ENCODE results near the gene NDUFA6. TPM values are rescaled to one million over a fixed set of nuclear protein-coding genes. Genes with fewer than 3 reads are reported as not detected.

Gene NDUFA6
- total and polyA plus RNA-seq, 2 of the 13 experiments (the other 11 are each of a cell fraction or from before 2014, with no cell fraction given), result 68.5 to 87.8 TPM

- no peak for TF ChIP-seq ZBTB44 (CRISPR knock-in tag; IDR thresholded peaks at IDR 0.05)
- peak; percentile 87; the same call in 1 of the 2 replicates for TF ChIP-seq ZNF430 (CRISPR knock-in tag; IDR thresholded peaks at IDR 0.05)
- TF ChIP-seq REPIN1 (CRISPR knock-in tag; IDR thresholded peaks at IDR 0.05; ENCODE audit: borderline replicate concordance, low read depth), result peak; percentile 95
- peak; percentile 70 for TF ChIP-seq ELF1 (CRISPR knock-in tag; IDR thresholded peaks at IDR 0.05)
- TF ChIP-seq E2F2 (CRISPR knock-in tag; IDR thresholded peaks at IDR 0.05; ENCODE audit: borderline replicate concordance), result no peak
- no peak for TF ChIP-seq SRSF4 (IDR thresholded peaks at IDR 0.05; ENCODE audit: low read depth, low read length, poor library complexity, severe bottlenecking)
- TF ChIP-seq ZNF354B (CRISPR knock-in tag; IDR thresholded peaks at IDR 0.05), result no peak
- 0 out of 2 replicates have a peak, but pooled peaks have one; percentile 64 for TF ChIP-seq SETDB1 (CRISPR knock-in tag; IDR thresholded peaks at IDR 0.05; ENCODE audit: borderline replicate concordance)
- TF ChIP-seq GRHL1 (CRISPR knock-in tag; conservative IDR thresholded peaks at IDR 0.05), result no peak
- TF ChIP-seq TCF7L2 (IDR thresholded peaks at IDR 0.05; ENCODE audit: low read depth, low read length), result no peak
- 0 out of 2 replicates have a peak, but pooled peaks have one; percentile 29 for TF ChIP-seq ATF2 (CRISPR knock-in tag; IDR thresholded peaks at IDR 0.05)
- peak; percentile 76; the same call in 1 of the 2 replicates for TF ChIP-seq ZZZ3 (CRISPR knock-in tag; IDR thresholded peaks at IDR 0.05; ENCODE audit: borderline replicate concordance)
- TF ChIP-seq PPARG (CRISPR knock-in tag; conservative IDR thresholded peaks at IDR 0.05), result peak; percentile 41
- no peak; the same call in 1 of the 2 replicates for TF ChIP-seq ZBTB2 (CRISPR knock-in tag; IDR thresholded peaks at IDR 0.05; ENCODE audit: low read depth)
- peak; percentile 77; the same call in 1 of the 2 replicates for TF ChIP-seq BRF2 (CRISPR knock-in tag; IDR thresholded peaks at IDR 0.05)
- TF ChIP-seq SP5 (CRISPR knock-in tag; IDR thresholded peaks at IDR 0.05; ENCODE audit: borderline replicate concordance, low read depth), result no peak
These were observed 19.8 kb downstream of the NDUFA6 start, which contains the start of gene NAGA (continued) for GRCh38 chr22:42070517-42071422.

All from HepG2 (cell line).